Esophagus muscularis mucosa (tissue), 4 donors: Measurements from ENCODE around the gene MAGEA3.
"Not testable (repeated sequence)": the region's sequence is repeated elsewhere in the genome, so short reads cannot be mapped to it uniquely, and the experiment has no call there.

Experiments
- CTCF ChIP-seq, 3 experiments: fragments of 200-600 bp in 2 of 3; fragments of 450-650 bp in 1 of 3; sonication (generic) in 2 of 3; IDR thresholded peaks; one replicate each; pipeline ENCODE4 v1.5.1; 2017 to 2019; ENCODE audit warnings: antibody characterized with exemption in 3 of 3, mild to moderate bottlenecking in 2 of 3, moderate library complexity in 1 of 3
- EP300 ChIP-seq: sonication (generic); formaldehyde crosslinking; IDR thresholded peaks from one replicate; pipeline ENCODE4 v1.6.1; 2017; ENCODE audit warnings: antibody characterized with exemption
- POLR2A ChIP-seq: fragments of 450-650 bp; IDR thresholded peaks from one replicate; pipeline ENCODE4 v1.6.1; 2017; ENCODE audit warnings: antibody characterized with exemption, moderate library complexity, mild to moderate bottlenecking, low read depth

- not testable (repeated sequence) for TF ChIP-seq CTCF (IDR thresholded peaks at IDR 0.05); POLR2A; EP300
Observed at GRCh38 chrX:152681012-152681411, 17.6 kb upstream of the MAGEA3 start.
